Thoracic aorta (tissue), 2 donors: ENCODE data around the gene SLC18A3. TPM values are rescaled to one million over a fixed set of nuclear protein-coding genes. Genes with fewer than 3 reads are reported as not detected.

Experiments
- ATAC-seq: fragments of 150-250 bp; one replicate; pipeline ENCODE4 v1.8.0; 2017; ENCODE audit warnings: low read depth; ENCODE audit not compliant: insufficient number of reproducible peaks, low FRiP score
- DNase-seq: peaks from one replicate; pipeline ENCODE4 v3.0.0-alpha.2; 2020; ENCODE audit warnings: low spot score
- H3K27ac ChIP-seq, 2 donors: fragments of 200-600 bp; sonication (generic); 1 replicate in 1 of 2; 2 replicates in 1 of 2; pipeline ENCODE4 v1.5.1; 2016; ENCODE audit warnings: mild to moderate bottlenecking in 2 of 2, moderate library complexity in 2 of 2
- H3K27me3 ChIP-seq: fragments of 200-600 bp; sonication (generic); replicated peaks from 2 replicates; pipeline ENCODE4 v1.6.0; 2016; ENCODE audit warnings: mild to moderate bottlenecking; ENCODE audit not compliant: insufficient read depth
- H3K36me3 ChIP-seq: fragments of 200-600 bp; sonication (generic); one replicate; pipeline ENCODE4 v1.5.1; 2016
- H3K4me1 ChIP-seq, 2 donors: fragments of 200-600 bp; sonication (generic); 1 replicate in 1 of 2; 2 replicates in 1 of 2; pipeline versions ENCODE4 v1.5.1 to v1.6.0; 2016; ENCODE audit warnings: low read depth in 2 of 2, mild to moderate bottlenecking in 1 of 2; ENCODE audit not compliant: control insufficient read depth in 1 of 2
- H3K4me3 ChIP-seq: fragments of 200-600 bp; sonication (generic); 2 replicates; pipeline ENCODE4 v1.5.1; 2016; ENCODE audit warnings: mild to moderate bottlenecking
- H3K9me3 ChIP-seq: fragments of 200-600 bp; sonication (generic); 2 replicates; pipeline ENCODE4 v1.5.1; 2016
- CTCF ChIP-seq: fragments of 200-600 bp; sonication (generic); IDR thresholded peaks from one replicate; pipeline ENCODE4 v1.5.1; 2019; ENCODE audit warnings: antibody characterized with exemption
- total RNA-seq, 2 donors: library from RNA; depleted of rRNA; stranded (reverse); fragments of >200 nt; gene quantifications; one replicate each; pipeline versions ENCODE4 v1.1.0 to v1.2.3, GENCODE V29; 2016

SLC18A3 gene
- total RNA-seq, 2 donors from 2014 or later, result not detected

- DNase-seq, result no peak
- no peak for TF ChIP-seq CTCF
- ATAC-seq, result no peak
- H3K27ac ChIP-seq, result no peak overlapping the region
- no peaks in the 10 kb centered on the region for H3K36me3 ChIP-seq
- H3K27me3 ChIP-seq, result no peaks in the 10 kb centered on the region
- no peaks in the 10 kb centered on the region for H3K9me3 ChIP-seq
- H3K4me3 ChIP-seq, result no peak overlapping the region
- H3K4me1 ChIP-seq, result peaks cover 0 to 3% of the 10 kb centered on the region in 2 donors
Observed at GRCh38 chr10:49568235-49568634, 41.9 kb upstream of the SLC18A3 start.

- H3K4me3 ChIP-seq, result no peak overlapping the region
- H3K36me3 ChIP-seq, result no peaks in the 10 kb centered on the region
- no peaks in the 10 kb centered on the region for H3K9me3 ChIP-seq
- ATAC-seq (no peak), DNase-seq (no peak)
- H3K27me3 ChIP-seq, result no peaks in the 10 kb centered on the region
- H3K4me1 ChIP-seq, result peaks cover 0 to under 1% of the 10 kb centered on the region in 2 donors
- TF ChIP-seq CTCF, result no peak
- no peak overlapping the region for H3K27ac ChIP-seq
Observed at GRCh38 chr10:49569031-49569631, 41.0 kb upstream of the SLC18A3 start.

- TF ChIP-seq CTCF, result no peak
- H3K27ac ChIP-seq, result no peak overlapping the region
- no peaks in the 10 kb centered on the region for H3K4me1 ChIP-seq
- no peak overlapping the region for H3K4me3 ChIP-seq
- DNase-seq (no peak), ATAC-seq (no peak)
- no peaks in the 10 kb centered on the region for H3K27me3 ChIP-seq
- H3K36me3 ChIP-seq, result no peaks in the 10 kb centered on the region
- no peaks in the 10 kb centered on the region for H3K9me3 ChIP-seq
Observed at GRCh38 chr10:49571388-49571787, 38.7 kb upstream of the SLC18A3 start.

- H3K27ac ChIP-seq, result no peak overlapping the region
- DNase-seq, result no peak
Observed at GRCh38 chr10:49572594-49573114, 37.5 kb upstream of the SLC18A3 start.

More at GRCh38 chr10:49572594-49573114, 37.5 kb upstream of the SLC18A3 start:
- Histone ChIP-seq H3K9me3 (no peaks in the 10 kb centered on the region), H3K4me3 (no peak overlapping the region), H3K27me3 (no peaks in the 10 kb centered on the region), H3K4me1 (no peaks in the 10 kb centered on the region), H3K36me3 (no peaks in the 10 kb centered on the region)
- no peak for TF ChIP-seq CTCF
- ATAC-seq, result no peak
